Measurements from ENCODE around the gene PIBF1.
"Not testable (repeated sequence)": the region's sequence is repeated elsewhere in the genome, so short reads cannot be mapped to it uniquely, and the experiment has no call there.

PIBF1 gene, protein sequence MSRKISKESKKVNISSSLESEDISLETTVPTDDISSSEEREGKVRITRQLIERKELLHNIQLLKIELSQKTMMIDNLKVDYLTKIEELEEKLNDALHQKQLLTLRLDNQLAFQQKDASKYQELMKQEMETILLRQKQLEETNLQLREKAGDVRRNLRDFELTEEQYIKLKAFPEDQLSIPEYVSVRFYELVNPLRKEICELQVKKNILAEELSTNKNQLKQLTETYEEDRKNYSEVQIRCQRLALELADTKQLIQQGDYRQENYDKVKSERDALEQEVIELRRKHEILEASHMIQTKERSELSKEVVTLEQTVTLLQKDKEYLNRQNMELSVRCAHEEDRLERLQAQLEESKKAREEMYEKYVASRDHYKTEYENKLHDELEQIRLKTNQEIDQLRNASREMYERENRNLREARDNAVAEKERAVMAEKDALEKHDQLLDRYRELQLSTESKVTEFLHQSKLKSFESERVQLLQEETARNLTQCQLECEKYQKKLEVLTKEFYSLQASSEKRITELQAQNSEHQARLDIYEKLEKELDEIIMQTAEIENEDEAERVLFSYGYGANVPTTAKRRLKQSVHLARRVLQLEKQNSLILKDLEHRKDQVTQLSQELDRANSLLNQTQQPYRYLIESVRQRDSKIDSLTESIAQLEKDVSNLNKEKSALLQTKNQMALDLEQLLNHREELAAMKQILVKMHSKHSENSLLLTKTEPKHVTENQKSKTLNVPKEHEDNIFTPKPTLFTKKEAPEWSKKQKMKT

DNA sequence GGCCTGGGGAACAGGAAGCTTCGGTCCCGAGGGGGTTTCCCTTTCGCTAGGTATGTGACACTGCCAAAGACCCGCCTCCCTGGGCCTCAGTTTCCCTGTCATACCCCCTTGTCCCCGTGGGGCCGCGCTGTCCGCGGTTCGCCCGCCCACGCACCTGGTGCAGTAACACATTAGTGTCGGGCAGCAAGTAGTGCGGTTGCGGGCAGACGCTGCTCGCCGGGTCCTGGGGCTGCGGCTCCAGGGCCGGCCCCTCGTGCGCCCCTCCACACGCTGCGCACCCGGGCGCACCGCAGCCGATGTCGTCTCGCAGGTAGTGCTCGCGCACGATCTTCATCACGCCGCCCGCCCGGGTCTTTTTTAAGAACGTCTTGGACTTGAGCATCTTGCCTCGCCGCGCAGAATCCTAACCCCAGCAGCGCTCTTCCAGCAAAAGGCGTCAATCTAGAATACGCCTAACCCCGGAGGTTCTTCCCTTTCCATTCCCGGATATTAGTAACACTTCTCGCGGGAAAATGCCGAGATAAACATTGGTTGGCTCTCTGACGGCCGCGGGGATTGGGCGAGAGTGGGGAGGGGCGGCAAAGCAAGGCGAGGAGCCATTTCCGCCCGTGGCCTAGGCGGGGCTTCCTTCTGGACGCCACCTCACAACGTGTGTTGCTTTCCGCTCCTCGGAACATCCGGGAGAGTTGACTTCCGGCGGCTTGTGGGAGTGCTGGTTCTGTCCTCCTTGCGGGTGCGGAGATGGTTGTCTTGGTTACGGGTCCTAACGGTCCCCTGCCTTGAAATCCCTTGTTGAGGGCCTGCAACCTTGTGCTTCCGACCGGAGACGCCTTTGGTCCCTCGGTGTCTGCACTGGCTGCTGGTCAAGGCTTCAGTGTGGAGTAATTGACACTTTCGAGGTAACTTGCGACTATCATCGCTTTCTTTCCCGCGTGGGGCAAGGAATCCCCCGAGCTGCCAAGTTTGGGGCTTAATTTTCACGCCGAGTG lies at the start of gene PIBF1, which contains the start of gene DIS3:
Gene PIBF1 (plus strand): TSS at position 683 of the 989 bp plus-strand sequence. CDS start 1,337 bp downstream, outside the sequence.
Gene DIS3 (minus strand): TSS at position 450 of the 989 bp plus-strand sequence. CDS start 68 bp downstream, at position 382.
- in situ Hi-C loops (cut with MboI; ENCODE audit: low pct_unique_long_range_greater_than_20kb, low sequenced_read_pairs): no loop called here
- DNase-seq: peak; percentile 99

DNA sequence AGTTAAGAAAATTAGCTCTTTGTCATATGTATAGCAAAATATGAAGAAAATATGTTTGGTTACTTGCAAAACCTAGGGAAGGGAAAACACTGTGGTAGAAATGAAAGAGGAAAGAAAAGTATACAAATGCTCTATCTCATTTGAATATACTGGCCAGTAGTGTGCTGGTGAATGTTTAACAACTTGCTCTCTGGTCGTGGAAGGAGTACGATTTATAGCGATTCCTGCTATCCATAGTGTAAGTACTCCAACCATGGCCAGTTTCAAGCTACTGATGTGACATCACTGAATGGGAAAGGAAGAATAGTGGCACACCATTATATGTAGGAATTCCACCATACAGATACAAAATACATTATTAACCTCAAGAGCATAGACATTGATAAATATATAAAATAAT lies 44.9 kb upstream of the PIBF1 start:
- in situ Hi-C loops (cut with MboI; ENCODE audit: low pct_unique_long_range_greater_than_20kb, low sequenced_read_pairs): no loop called here
- no peak for DNase-seq

DNA sequence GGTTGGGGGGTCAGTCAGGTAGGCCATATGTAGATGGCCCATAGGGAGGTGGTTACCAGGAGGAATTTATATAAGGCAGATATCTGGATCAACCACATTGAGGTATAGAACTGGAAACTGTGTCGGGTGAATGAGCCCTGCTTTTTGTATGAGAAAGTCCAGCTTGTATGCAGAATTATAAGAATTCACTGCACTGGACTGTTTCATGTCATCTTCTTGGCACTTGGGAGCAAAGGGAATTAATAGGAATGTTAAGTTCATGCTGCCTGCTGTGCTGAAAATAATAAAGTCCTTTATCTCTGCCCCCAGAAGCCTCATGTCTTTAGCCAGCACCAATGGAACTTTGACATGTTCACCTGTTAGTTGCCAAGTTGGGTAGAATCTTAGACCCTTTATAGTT lies 41.9 kb upstream of the PIBF1 start:
- in situ Hi-C loops (cut with MboI; ENCODE audit: low pct_unique_long_range_greater_than_20kb, low sequenced_read_pairs): no loop called here
- DNase-seq: no peak

DNA sequence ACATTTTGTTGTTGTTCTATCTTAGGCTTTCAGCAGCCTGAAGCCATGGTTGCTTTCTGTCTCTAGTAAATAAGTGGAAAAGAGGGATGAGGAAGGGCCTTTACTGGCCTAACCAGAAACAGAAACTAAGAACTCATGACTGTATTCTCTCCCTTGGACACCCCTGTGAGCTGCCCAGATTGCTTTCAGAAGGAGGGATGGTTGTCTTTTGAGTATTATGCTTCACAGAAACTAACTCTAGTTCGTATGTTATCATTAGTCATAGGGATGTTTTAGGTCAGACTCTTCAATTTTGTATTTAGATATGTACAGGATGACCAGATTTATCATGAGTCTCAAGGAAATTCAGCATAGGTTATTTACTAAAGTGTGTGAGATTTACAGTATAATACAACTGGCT lies 36.7 kb upstream of the PIBF1 start:
- in situ Hi-C loops (cut with MboI; ENCODE audit: low pct_unique_long_range_greater_than_20kb, low sequenced_read_pairs): no loop called here
- DNase-seq: no peak

DNA sequence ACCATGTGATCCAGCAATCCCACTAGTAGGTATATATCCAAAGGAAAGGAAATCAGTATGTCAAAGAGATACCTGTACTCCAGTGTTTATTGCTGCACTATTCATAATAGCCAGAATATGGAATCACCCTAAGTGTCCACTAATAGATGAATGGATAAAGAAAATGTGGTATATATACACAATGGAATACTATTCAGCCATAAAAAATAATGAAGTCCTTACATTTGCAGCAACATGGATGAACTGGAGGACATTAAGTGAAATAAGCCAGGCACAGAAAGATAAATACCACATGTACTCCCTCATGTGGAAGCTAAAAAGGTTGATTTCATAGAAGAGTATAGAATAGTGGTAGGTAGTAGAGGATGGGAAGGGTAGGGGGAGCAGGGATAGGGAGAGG lies 30.7 kb upstream of the PIBF1 start:
- in situ Hi-C loops (cut with MboI; ENCODE audit: low pct_unique_long_range_greater_than_20kb, low sequenced_read_pairs): no loop called here
- no peak for DNase-seq

DNA sequence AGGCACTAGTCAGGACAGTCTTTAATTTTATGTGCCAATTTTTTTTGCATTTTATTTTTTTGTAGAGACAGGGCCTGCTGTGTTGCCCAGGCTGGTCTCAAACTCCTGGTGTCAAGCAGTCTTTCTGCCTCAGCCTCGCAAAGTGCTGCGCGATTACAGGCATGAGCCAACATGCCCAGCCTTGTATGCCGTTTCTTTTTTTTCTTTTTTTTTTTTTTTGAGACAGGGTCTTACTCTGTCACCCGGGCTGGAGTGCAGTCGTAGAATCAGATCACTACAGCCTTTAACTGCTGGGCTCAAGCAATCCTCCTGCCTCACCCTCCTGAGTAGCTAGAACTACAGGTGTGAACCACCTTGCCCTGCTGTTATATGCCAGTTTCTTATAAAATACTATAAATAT lies 27.8 kb upstream of the PIBF1 start:
- in situ Hi-C loops (cut with MboI; ENCODE audit: low pct_unique_long_range_greater_than_20kb, low sequenced_read_pairs): no loop called here
- DNase-seq: no peak

DNA sequence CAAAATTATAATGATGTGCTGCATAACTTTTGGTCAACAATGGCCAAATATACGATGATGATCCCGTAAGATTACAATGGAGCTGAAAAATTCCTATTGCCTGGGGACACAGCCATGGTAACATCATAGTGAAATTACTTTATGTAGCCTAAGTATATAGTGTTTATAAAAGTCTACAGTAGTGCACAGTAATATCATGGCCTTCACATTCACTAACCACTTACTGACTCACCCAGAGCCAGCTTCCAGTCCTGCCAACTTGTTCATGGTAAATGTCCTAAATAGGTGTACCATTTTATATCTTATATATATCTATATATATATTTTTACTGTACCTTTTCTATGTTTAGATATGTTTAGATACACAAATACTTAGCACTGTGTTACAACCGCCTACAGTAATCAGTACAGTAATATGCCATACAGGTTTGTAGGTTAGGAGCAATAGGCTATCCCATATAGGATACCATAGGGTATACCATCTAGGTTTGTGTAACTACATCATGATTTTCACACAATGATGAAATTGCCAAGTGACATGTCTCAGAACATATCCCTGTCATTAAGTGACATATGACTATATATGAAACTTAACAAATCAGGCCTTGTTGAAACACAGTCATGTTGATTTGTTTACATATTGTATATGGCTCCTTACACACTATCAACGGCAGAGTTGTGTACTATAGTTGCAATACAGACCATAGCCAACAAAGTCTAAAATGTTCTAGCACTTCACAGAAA lies 24.0 kb upstream of the PIBF1 start:
- no peak for DNase-seq
- in situ Hi-C loops (cut with MboI; ENCODE audit: low pct_unique_long_range_greater_than_20kb, low sequenced_read_pairs): no loop called here

DNA sequence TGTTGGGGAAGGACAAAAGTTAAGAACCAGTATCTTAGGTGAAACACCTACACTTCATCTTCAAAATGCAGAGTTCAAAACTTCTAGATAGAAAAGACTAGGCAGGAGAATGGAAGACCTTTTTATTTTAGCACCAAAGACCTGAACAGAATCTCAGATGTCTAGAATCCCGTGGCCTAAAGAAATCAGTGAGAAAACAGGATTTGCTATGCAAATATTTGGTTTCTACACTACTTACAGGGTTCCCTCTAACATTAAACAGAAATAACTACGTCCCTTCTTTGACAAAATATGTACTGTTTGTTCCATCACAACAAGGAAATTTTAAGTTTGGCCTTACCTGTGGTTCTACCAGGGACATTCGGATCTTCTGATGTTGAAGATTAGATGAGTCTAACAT lies 21.7 kb upstream of the PIBF1 start:
- in situ Hi-C loops (cut with MboI; ENCODE audit: low pct_unique_long_range_greater_than_20kb, low sequenced_read_pairs): no loop called here
- no peak for DNase-seq

DNA sequence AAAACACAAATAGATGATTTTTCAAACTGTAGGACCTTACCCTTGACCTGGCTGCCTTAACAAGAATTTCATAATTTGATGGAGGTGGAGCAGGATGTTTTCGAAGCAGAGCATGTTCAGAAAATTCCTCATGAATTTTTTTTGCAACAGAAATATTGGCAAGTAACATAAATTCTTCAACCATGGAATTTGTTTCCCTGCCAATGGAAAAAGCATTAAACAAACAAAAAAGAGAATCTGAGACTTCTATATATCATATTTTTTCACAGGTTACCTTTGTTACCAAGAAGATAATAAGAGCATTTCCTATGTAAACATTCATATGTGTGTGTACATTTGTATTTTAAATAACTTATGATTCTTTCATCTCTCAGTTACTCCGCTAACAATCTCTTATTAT lies 18.5 kb upstream of the PIBF1 start:
- no peak for DNase-seq
- in situ Hi-C loops (cut with MboI; ENCODE audit: low pct_unique_long_range_greater_than_20kb, low sequenced_read_pairs): no loop called here

DNA sequence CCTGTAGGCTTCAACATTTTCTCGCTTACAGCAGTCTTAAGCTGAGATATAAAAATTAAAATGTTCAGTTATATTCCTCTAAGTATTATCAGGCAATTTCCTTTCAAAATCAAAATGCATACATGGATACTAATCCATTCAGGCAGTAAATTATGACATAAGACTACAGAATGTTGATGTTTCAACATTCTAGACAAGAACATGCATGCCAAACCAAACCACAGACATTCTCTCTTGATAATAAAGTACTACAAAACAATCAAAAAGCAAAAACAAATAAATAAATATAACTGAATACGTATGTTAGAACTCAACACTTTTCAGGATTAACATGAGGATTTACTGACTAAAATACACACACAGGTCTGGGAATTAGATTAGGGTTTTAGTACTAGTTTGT lies 7.9 kb upstream of the PIBF1 start:
- no peak for DNase-seq
- in situ Hi-C loops (cut with MboI; ENCODE audit: low pct_unique_long_range_greater_than_20kb, low sequenced_read_pairs): no loop called here

DNA sequence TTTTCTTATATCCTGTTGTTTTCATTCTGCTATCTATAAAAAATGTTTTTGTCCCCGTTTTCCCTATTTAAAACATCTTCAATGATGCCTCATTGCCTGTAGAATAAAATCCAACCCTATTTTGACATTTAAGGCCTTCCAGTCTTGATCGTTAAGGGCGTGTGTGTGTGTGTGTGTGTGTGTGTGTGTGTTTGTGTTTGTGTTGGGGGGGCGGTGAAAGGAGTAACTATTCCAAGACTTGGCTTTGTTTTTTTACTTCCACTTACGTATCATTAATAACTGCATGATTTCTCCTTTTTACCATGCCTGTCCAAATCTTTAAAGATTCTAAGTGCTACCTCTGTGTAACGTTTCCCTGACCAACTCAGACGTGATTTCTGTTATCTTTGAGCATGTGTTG lies 784 bp downstream of the PIBF1 start:
- in situ Hi-C loops (cut with MboI; ENCODE audit: low pct_unique_long_range_greater_than_20kb, low sequenced_read_pairs): no loop called here
- peak; percentile 26 for DNase-seq

DNA sequence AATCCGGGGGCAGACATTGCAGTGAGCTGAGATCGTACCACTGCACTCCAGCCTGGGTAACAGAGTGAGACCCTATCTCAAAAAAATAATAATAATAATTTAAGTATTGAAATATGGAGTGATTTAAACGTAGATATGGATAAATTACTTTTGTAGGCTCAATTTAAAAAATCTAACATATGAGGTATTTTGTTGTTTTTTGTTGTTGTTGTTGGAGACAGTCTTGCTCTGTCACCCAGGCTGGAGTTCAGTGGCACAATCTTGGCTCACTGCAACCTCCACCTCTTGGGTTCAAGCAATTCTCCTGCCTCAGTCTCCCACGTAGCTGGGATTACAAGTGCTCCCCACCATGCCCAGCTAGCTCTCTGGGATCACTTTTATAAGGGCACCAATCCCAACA lies 2.7 kb downstream of the PIBF1 start:
- in situ Hi-C loops (cut with MboI; ENCODE audit: low pct_unique_long_range_greater_than_20kb, low sequenced_read_pairs); DNase-seq: not testable (repeated sequence)

DNA sequence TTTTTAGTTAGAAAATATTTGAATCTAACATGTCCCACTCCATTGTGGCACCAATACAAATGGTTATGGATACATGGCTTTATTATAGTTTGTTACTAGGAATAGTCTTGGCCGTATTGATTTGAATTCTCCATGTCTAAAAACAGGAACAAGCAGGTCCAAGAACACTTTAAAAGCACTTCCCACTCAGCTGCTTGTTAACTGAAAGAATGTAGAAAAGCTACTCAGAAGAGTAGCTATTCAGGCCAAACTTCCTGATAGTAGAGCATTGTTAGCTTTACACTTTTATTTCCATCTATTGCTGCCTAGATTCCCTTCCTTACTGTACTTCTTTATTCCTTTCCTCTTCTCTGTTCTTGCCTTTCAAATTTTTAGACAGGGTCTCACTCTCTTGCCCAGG lies 6.9 kb downstream of the PIBF1 start:
- in situ Hi-C loops (cut with MboI; ENCODE audit: low pct_unique_long_range_greater_than_20kb, low sequenced_read_pairs): no loop called here

DNA sequence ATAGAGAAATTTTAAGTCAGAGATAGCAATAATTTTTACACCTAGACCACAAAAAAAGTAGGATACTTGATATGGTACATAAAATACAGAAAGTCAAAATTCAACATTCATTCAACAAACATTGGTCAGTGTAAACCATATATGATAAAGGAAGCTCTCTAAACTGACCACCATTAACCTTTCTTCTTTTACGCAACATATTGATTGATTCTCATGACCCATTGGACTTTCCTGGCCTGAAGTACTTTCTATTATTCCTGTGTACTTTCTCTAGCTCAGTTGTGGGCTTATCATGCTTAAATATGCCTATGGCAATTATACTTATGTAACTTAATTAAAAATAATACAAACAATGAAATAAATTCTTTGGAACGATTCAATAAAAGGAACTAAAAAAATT lies 10.7 kb downstream of the PIBF1 start:
- in situ Hi-C loops (cut with MboI; ENCODE audit: low pct_unique_long_range_greater_than_20kb, low sequenced_read_pairs): no loop called here
- no peak for DNase-seq

More for the DNA sequence above, 6.9 kb downstream of the PIBF1 start:
- peak; percentile 48 for DNase-seq

DNA sequence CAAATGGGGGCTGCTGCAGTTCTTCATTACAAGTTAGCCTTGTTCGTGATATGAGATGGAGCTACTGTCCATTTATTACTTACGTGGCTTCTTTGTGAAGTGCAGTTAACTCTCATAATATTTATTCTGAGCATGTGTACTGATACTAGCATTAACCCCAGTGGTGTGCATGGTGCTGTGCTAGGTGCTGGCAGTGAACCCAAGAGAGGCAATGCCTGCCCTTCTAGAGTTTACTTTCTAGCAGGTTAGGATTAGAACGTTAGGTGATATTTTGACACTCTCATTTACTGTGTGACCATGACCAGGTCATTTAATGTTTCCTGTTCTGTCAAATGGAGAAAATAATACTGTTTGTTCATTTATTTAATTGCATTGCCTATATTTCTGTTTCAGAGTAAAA lies 16.9 kb downstream of the PIBF1 start:
- DNase-seq: no peak
- in situ Hi-C loops (cut with MboI; ENCODE audit: low pct_unique_long_range_greater_than_20kb, low sequenced_read_pairs): no loop called here

DNA sequence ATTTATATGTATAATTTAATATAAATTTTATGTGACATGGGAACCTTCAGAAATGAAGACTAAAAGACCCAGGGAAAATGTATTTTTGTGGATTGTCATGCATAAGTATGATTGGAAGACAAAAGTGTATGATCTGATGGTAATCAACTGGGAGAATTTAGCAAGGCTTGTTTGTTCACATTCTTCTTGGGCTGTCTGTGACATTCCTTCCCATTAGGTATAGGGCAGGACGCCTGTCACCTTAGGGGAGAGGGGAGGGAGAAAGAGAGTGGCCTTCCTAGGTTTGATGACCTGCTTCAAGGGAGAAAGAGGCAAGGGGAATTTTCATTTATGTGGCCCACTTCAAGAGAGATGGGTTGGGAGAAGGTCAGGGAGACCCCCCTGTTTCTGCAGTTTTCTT lies 22.4 kb downstream of the PIBF1 start:
- no peak for DNase-seq
- in situ Hi-C loops (cut with MboI; ENCODE audit: low pct_unique_long_range_greater_than_20kb, low sequenced_read_pairs): no loop called here

DNA sequence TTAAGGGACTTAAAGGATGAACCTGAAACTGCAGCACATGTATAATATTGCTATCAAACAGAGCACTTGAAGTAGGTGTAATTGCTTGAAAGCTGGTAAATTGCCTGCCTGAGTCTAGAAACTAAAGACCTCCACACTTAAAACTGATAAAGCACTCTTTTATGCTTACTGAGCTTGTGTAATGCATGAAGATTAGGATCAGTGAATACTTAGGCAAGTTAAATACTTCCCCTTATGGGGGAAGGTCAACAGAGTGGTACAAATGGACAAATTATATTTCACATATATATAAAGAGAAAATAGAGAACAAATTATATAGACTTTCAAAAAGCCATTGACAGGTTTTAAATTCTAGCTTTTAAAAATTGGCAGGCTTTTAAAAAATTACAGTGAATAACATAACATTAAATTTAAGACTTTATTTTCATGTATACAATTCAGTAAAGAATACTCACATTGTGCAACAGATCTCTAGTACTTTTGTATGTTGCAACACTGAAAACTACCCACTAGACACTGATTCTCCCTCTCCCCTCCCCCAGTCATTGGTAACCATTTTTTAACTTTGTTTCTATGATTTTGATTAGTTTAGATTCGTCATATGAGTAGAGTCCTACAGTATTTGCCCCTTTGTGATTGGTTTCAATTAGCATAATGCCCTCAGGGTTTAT lies 23.9 kb downstream of the PIBF1 start:
- in situ Hi-C loops (cut with MboI; ENCODE audit: low pct_unique_long_range_greater_than_20kb, low sequenced_read_pairs): no loop called here
- DNase-seq: peak; percentile 51

DNA sequence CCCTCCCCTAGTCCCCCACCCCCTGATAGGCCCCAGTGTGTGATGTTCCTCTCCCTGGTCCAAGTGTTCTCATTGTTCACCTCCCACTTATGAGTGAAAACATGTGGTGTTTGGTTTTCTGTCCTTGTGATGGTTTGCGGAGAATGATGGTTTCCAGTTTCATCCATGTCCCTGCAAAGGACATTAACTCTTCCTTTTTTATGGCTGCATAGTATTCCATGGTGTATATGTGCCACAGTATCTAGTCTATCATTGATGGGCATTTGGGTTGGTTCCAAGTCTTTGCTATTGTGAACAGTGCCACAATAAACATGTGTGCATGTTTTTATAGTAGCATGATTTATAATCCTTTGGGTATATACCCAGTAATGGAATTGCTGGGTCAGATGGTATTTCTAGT lies 24.6 kb downstream of the PIBF1 start:
- in situ Hi-C loops (cut with MboI; ENCODE audit: low pct_unique_long_range_greater_than_20kb, low sequenced_read_pairs); DNase-seq: not testable (repeated sequence)
